ENCODE data around the gene LCOR.

DNA sequence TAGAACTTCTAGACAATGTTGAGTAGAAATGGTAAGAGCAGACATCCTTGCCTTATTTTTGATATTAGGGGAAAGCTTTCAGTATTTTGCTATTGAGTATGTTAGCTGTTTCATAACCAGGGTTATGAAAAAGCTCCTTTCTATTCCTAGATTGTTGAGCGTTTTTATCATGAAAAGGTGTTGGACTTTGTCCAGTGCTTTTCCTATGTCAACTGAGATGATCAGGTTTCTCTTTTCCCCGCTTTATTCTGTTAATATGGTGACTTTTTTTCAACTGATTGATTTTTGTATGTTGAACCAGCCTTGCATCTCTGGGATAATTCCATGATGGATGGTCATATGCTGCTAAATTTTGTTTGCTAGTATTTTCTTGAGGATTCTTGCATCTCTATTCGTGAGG, 58.5 kb downstream of the LCOR start:
- TF ChIP-seq, protein P1, sequence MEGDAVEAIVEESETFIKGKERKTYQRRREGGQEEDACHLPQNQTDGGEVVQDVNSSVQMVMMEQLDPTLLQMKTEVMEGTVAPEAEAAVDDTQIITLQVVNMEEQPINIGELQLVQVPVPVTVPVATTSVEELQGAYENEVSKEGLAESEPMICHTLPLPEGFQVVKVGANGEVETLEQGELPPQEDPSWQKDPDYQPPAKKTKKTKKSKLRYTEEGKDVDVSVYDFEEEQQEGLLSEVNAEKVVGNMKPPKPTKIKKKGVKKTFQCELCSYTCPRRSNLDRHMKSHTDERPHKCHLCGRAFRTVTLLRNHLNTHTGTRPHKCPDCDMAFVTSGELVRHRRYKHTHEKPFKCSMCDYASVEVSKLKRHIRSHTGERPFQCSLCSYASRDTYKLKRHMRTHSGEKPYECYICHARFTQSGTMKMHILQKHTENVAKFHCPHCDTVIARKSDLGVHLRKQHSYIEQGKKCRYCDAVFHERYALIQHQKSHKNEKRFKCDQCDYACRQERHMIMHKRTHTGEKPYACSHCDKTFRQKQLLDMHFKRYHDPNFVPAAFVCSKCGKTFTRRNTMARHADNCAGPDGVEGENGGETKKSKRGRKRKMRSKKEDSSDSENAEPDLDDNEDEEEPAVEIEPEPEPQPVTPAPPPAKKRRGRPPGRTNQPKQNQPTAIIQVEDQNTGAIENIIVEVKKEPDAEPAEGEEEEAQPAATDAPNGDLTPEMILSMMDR (IDR thresholded peaks at IDR 0.05): no peak
- TF ChIP-seq POLR2AphosphoS5 (IDR thresholded peaks at IDR 0.05): no peak
- TF ChIP-seq EP300 (IDR thresholded peaks at IDR 0.05): no peak
- TF ChIP-seq POLR2A (IDR thresholded peaks at IDR 0.05): no peak

Measured in suprapubic skin (tissue), 4 donors.